ENCODE measurements around the gene ZNF613.
"Not testable (repeated sequence)": the region's sequence is repeated elsewhere in the genome, so short reads cannot be mapped to it uniquely, and the experiment has no call there.

- TF ChIP-seq CTCF (IDR thresholded peaks at IDR 0.05; ENCODE audit: low read depth, low read length, poor library complexity, severe bottlenecking); EZH2phosphoT487 (IDR thresholded peaks at IDR 0.05; ENCODE audit: borderline replicate concordance, low read length): not testable (repeated sequence)
Measured at GRCh38 chr19:51905639-51906038, 21.6 kb upstream of the ZNF613 start.

All from DOHH2 (cell line).